SU-DHL-6 (cell line): ENCODE measurements around the gene VAT1.

Experiments
- H2AFZ ChIP-seq: fragments of 200-600 bp; sonication (generic); 2 replicates; pipeline ENCODE4 v1.6.1; 2014; ENCODE audit warnings: low read depth, mild to moderate bottlenecking, moderate library complexity, mixed read lengths, antibody characterized with exemption, low read length; ENCODE audit not compliant: severe bottlenecking
- H3F3A ChIP-seq: fragments of 200-600 bp; shearing (Covaris generic); 2 replicates; pipeline ENCODE4 v1.6.0; 2016; ENCODE audit warnings: antibody characterized with exemption, mild to moderate bottlenecking; ENCODE audit not compliant: insufficient read depth
- H3K27ac ChIP-seq: fragments of 200-600 bp; sonication (generic); 2 replicates; pipeline ENCODE4 v1.5.1; 2016; ENCODE audit warnings: low read depth, mild to moderate bottlenecking, low read length, moderate library complexity, mixed read lengths
- H3K27me3 ChIP-seq: fragments of 200-600 bp; sonication (generic), shearing (Covaris generic); 2 replicates; pipeline ENCODE4 v1.6.0; 2014; ENCODE audit warnings: mild to moderate bottlenecking, low read length
- H3K36me3 ChIP-seq: fragments of 200-600 bp; sonication (generic); 2 replicates; pipeline ENCODE4 v1.6.1; 2014; ENCODE audit warnings: mild to moderate bottlenecking, low read length, mixed read lengths
- H3K4me2 ChIP-seq: fragments of 300-600, 200-600 bp; shearing (Covaris generic), sonication (generic); 2 replicates; pipeline ENCODE4 v1.6.0; 2014; ENCODE audit warnings: low read length, low read depth, mild to moderate bottlenecking; ENCODE audit not compliant: poor library complexity, severe bottlenecking
- H3K4me3 ChIP-seq: fragments of 200-600 bp; sonication (generic); 2 replicates; pipeline ENCODE4 v1.5.1; 2014; ENCODE audit warnings: antibody characterized with exemption, low read length, mild to moderate bottlenecking, mixed read lengths; ENCODE audit not compliant: insufficient read depth, poor library complexity, severe bottlenecking
- H3K79me2 ChIP-seq: fragments of 200-600 bp; sonication (generic); 2 replicates; pipeline ENCODE4 v1.6.1; 2014; ENCODE audit warnings: mild to moderate bottlenecking, low read length, moderate library complexity; ENCODE audit not compliant: insufficient read depth
- H3K9ac ChIP-seq: fragments of 200-600 bp; sonication (generic); 2 replicates; pipeline ENCODE4 v1.7.0; 2014; ENCODE audit warnings: mild to moderate bottlenecking, low read length
- H3K9me2 ChIP-seq: fragments of 200-600 bp; sonication (generic); replicated peaks from 2 replicates; pipeline ENCODE4 v1.6.1; 2014; ENCODE audit warnings: low read length; ENCODE audit not compliant: insufficient read depth
- H3K9me3 ChIP-seq: fragments of 200-600 bp; sonication (generic); 2 replicates; pipeline ENCODE4 v1.6.1; 2014; ENCODE audit warnings: low read length, mixed read lengths; ENCODE audit not compliant: insufficient read depth
- H4K20me1 ChIP-seq: fragments of 200-600 bp; sonication (generic); 2 replicates; pipeline ENCODE4 v1.6.1; 2014; ENCODE audit warnings: low read depth, mild to moderate bottlenecking, antibody characterized with exemption, low read length, moderate library complexity, mixed read lengths
- EZH2phosphoT487 ChIP-seq: fragments of 200-600 bp; sonication (generic), shearing (Covaris generic); conservative IDR thresholded peaks from 2 replicates; pipeline ENCODE4 v1.6.1; 2018; ENCODE audit warnings: mild to moderate bottlenecking, antibody characterized with exemption, low read length, moderate library complexity, mixed read lengths
- TF ChIP-seq, protein P1 (sequence below): fragments of 200-600 bp; sonication (generic); IDR thresholded peaks from one replicate; pipeline ENCODE4 v1.5.1; 2017; ENCODE audit warnings: antibody characterized with exemption, mild to moderate bottlenecking, low read length, moderate library complexity; ENCODE audit not compliant: insufficient read depth, poor library complexity, severe bottlenecking

VAT1 gene

DNA sequence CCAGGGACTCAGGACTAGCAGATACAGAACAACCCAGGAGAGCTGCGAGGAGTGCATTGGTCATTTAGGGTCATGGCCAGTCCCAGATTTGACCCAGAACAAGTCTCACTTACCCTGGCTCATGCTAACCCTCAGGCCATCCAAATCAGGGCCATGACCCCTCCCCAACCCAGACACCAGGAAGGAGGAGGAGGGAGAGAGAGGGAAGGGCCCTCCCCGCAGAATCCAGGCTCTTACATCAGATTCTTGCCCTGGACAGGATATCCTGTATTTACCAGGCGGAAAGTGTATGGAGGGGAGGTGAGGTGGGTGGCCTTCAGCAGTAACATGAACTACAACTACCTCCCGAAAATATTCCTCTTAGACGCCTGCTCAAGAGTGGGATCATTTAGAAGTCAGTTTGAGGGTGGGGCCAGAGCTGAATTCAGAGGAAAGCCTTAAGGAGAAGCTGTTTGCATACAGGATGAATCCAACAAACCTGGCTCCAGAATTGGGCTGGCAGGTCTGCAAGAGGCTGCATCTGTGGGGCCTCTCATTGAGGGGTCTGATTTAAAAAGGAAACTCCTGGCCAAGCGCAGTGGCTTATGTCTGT is 2.1 kb downstream of the VAT1 start:
- Histone ChIP-seq H3K27ac (no peak overlapping the region), H3K9me3 (no peaks in the 10 kb centered on the region), H2AFZ (no peak overlapping the region), H3K4me3 (no peak overlapping the region), H3K9me2 (no peaks in the 10 kb centered on the region), H3K27me3 (no peaks in the 10 kb centered on the region), H4K20me1 (no peaks in the 10 kb centered on the region), H3F3A (peaks cover 4% of the 10 kb centered on the region; the same call in 1 of the 2 replicates), H3K79me2 (no peaks in the 10 kb centered on the region), H3K36me3 (no peaks in the 10 kb centered on the region), H3K4me2 (no peak overlapping the region), H3K9ac (no peak overlapping the region)
- TF ChIP-seq, protein P1, sequence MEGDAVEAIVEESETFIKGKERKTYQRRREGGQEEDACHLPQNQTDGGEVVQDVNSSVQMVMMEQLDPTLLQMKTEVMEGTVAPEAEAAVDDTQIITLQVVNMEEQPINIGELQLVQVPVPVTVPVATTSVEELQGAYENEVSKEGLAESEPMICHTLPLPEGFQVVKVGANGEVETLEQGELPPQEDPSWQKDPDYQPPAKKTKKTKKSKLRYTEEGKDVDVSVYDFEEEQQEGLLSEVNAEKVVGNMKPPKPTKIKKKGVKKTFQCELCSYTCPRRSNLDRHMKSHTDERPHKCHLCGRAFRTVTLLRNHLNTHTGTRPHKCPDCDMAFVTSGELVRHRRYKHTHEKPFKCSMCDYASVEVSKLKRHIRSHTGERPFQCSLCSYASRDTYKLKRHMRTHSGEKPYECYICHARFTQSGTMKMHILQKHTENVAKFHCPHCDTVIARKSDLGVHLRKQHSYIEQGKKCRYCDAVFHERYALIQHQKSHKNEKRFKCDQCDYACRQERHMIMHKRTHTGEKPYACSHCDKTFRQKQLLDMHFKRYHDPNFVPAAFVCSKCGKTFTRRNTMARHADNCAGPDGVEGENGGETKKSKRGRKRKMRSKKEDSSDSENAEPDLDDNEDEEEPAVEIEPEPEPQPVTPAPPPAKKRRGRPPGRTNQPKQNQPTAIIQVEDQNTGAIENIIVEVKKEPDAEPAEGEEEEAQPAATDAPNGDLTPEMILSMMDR, result no peak
- no peak for TF ChIP-seq EZH2phosphoT487

DNA sequence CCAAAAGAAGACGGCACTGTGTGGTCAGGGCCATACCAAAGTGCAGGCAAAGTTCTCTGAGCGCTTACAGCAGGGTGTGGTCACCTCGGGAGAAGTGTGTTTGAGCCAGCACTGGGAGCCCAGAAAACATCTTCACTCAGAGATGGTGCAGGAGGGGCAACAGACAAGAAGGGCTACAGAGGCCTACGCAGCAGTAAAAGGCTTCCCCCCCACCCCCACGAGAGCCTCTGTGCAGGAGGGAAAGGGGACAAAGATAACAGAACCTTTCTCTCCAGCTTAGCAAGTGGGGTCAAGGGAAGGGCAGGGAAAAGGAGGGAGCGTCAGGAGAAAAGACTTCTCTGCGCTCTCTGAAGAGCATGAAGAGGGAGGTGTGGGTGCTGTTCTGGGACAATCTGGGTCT is 2.8 kb downstream of the VAT1 start:
- no peak overlapping the region for H3K27ac ChIP-seq
- H3F3A ChIP-seq, result peaks cover 4% of the 10 kb centered on the region; the same call in 1 of the 2 replicates
- no peaks in the 10 kb centered on the region for H3K27me3 ChIP-seq
- H3K4me3 ChIP-seq, result no peak overlapping the region
- H3K9me2 ChIP-seq, result no peaks in the 10 kb centered on the region
- H3K4me2 ChIP-seq, result no peak overlapping the region
- TF ChIP-seq, protein P1, result no peak
- TF ChIP-seq EZH2phosphoT487, result no peak
- H3K79me2 ChIP-seq, result no peaks in the 10 kb centered on the region
- no peak overlapping the region for H3K9ac ChIP-seq
- H4K20me1 ChIP-seq, result no peaks in the 10 kb centered on the region
- no peaks in the 10 kb centered on the region for H3K36me3 ChIP-seq
- no peaks in the 10 kb centered on the region for H3K9me3 ChIP-seq
- no peak overlapping the region for H2AFZ ChIP-seq

- Histone ChIP-seq H3K9ac (no peak overlapping the region), H3K4me3 (no peak overlapping the region), H3K27me3 (no peaks in the 10 kb centered on the region), H3K36me3 (no peaks in the 10 kb centered on the region), H3K4me2 (no peak overlapping the region), H2AFZ (no peak overlapping the region), H3K9me2 (no peaks in the 10 kb centered on the region), H3F3A (peaks cover 4% of the 10 kb centered on the region; the same call in 1 of the 2 replicates), H3K9me3 (no peaks in the 10 kb centered on the region), H4K20me1 (no peaks in the 10 kb centered on the region), H3K27ac (no peak overlapping the region), H3K79me2 (no peaks in the 10 kb centered on the region)
- TF ChIP-seq, protein P1, result no peak
- no peak for TF ChIP-seq EZH2phosphoT487
Measured at GRCh38 chr17:43018932-43019331, 3.3 kb downstream of the VAT1 start.
